Measurements from ENCODE around the gene RADIL.
"Not testable (repeated sequence)": the region's sequence is repeated elsewhere in the genome, so short reads cannot be mapped to it uniquely, and the experiment has no call there.

RADIL gene

GRCh38 chr7:4808565-4808964, 75.0 kb downstream of the RADIL start:
- no peak for DNase-seq (ENCODE audit: low read depth)

GRCh38 chr7:4808026-4808425, 75.5 kb downstream of the RADIL start:
- DNase-seq (ENCODE audit: low read depth): no peak

GRCh38 chr7:4807598-4808016, 75.9 kb downstream of the RADIL start:
- DNase-seq (ENCODE audit: low read depth): no peak

GRCh38 chr7:4806983-4807597, 76.4 kb downstream of the RADIL start:
- DNase-seq (ENCODE audit: low read depth): no peak

GRCh38 chr7:4805984-4806300, 77.6 kb downstream of the RADIL start:
- DNase-seq (ENCODE audit: low read depth): no peak

GRCh38 chr7:4805110-4805983, 78.2 kb downstream of the RADIL start:
- no peak for DNase-seq (ENCODE audit: low read depth)

GRCh38 chr7:4803397-4804241, 79.9 kb downstream of the RADIL start:
- no peak for DNase-seq (ENCODE audit: low read depth)

GRCh38 chr7:4802577-4802976, 80.9 kb downstream of the RADIL start:
- not testable (repeated sequence) for DNase-seq (ENCODE audit: low read depth)

- DNase-seq (ENCODE audit: low read depth): no peak
Measured at GRCh38 chr7:4801839-4802231, 81.7 kb downstream of the RADIL start.

GRCh38 chr7:4800926-4801838, 82.3 kb downstream of the RADIL start:
- DNase-seq (ENCODE audit: low read depth): no peak

GRCh38 chr7:4800487-4800886, 83.0 kb downstream of the RADIL start:
- no peak for DNase-seq (ENCODE audit: low read depth)

GRCh38 chr7:4799508-4800268, 83.8 kb downstream of the RADIL start:
- DNase-seq (ENCODE audit: low read depth): no peak

GRCh38 chr7:4798706-4799235, 84.7 kb downstream of the RADIL start:
- DNase-seq (ENCODE audit: low read depth): no peak

GRCh38 chr7:4797858-4798705, 85.4 kb downstream of the RADIL start:
- no peak for DNase-seq (ENCODE audit: low read depth)

GRCh38 chr7:4796453-4796852, 87.1 kb downstream of the RADIL start:
- no peak for DNase-seq (ENCODE audit: low read depth)

- DNase-seq (ENCODE audit: low read depth): no peak
Measured at GRCh38 chr7:4794591-4795350, 88.7 kb downstream of the RADIL start.

GRCh38 chr7:4794171-4794570, 89.3 kb downstream of the RADIL start:
- not testable (repeated sequence) for DNase-seq (ENCODE audit: low read depth)

- DNase-seq (ENCODE audit: low read depth): not testable (repeated sequence)
Measured at GRCh38 chr7:4793385-4793993, 90.0 kb downstream of the RADIL start.
